ENCODE results near the gene PLA2G12A. TPM values are rescaled to one million over a fixed set of nuclear protein-coding genes. Genes with fewer than 3 reads are reported as not detected.

The PLA2G12A gene
- total and polyA plus RNA-seq, 9 of the 15 experiments (the other 6 are each of a cell fraction or from before 2014, with no cell fraction given), result 24.2 to 226 (median 80.5) TPM

- Histone ChIP-seq H3K4me1 (replicated peaks in 1 of 2; ENCODE audit: control insufficient read depth in 2 of 2, insufficient read depth in 2 of 2, low read length in 2 of 2) (peaks cover 12 to 22% of the 10 kb centered on the region in 2 experiments), H3K4me3 (no peak overlapping the region), H3K9me1 (ENCODE audit: control insufficient read depth, insufficient read depth, low read length) (no peaks in the 10 kb centered on the region), H3K36me3 (ENCODE audit: control insufficient read depth, insufficient read depth, low read length) (peaks cover 44% of the 10 kb centered on the region), H3K9ac (ENCODE audit: insufficient read depth in 1 of 2, low read depth in 2 of 2, low read length in 2 of 2) (no peak overlapping the region), H3K27me3 (ENCODE audit: control insufficient read depth in 2 of 2, insufficient read depth in 2 of 2, low read length in 2 of 2) (no peaks in the 10 kb centered on the region), H3K9me3 (replicated peaks; ENCODE audit: control insufficient read depth, insufficient read depth, low read depth, low read length) (no peaks in the 10 kb centered on the region), H3K27ac (ENCODE audit: extremely low read depth, low read depth, low read length) (no peak overlapping the region), H2AFZ (ENCODE audit: low read depth, low read length) (no peak overlapping the region), H3K4me2 (ENCODE audit: insufficient read depth, low read length) (no peak overlapping the region), H4K20me1 (replicated peaks; ENCODE audit: control insufficient read depth, insufficient read depth, low read length) (no peaks in the 10 kb centered on the region; the same call in 1 of the 2 replicates), H3K79me2 (ENCODE audit: control insufficient read depth, insufficient read depth, low read length) (peaks cover 34% of the 10 kb centered on the region)
- DNase-seq (ENCODE audit: extremely low read depth in 1 of 4, low spot score in 3 of 4) (no peak), FAIRE-seq (no peak), ATAC-seq (no peak)
- WGBS (ENCODE audit: insufficient coverage, low coverage, missing lambda C conversion rate), result 93% methylated on average over 1 of the region's 1 CpG
- ChIA-PET POLR2A (no interaction called here), CTCF (ENCODE audit: low intra/inter-chr PET ratio) (no interaction called here)
- no peak for TF ChIP-seq ZBTB7A (IDR thresholded peaks at IDR 0.05; ENCODE audit: borderline replicate concordance, control insufficient read depth, low read depth, low read length)
- no peak for TF ChIP-seq EP400 (IDR thresholded peaks at IDR 0.05)
- no peak for TF ChIP-seq NKRF (IDR thresholded peaks at IDR 0.05; ENCODE audit: borderline replicate concordance)
- no peak for TF ChIP-seq CBX5 (IDR thresholded peaks at IDR 0.05; ENCODE audit: borderline replicate concordance, low read depth)
- no peak for TF ChIP-seq CHD1 (IDR thresholded peaks at IDR 0.05; ENCODE audit: low read length)
- no peak for TF ChIP-seq CREM (IDR thresholded peaks at IDR 0.05; ENCODE audit: low read depth)
- TF ChIP-seq ZNF707 (CRISPR knock-in tag; conservative IDR thresholded peaks at IDR 0.05), result no peak
- no peak for TF ChIP-seq FOXA1 (IDR thresholded peaks at IDR 0.05; ENCODE audit: borderline replicate concordance)
- no peak for TF ChIP-seq PKNOX1 (IDR thresholded peaks at IDR 0.05)
- TF ChIP-seq ZNF280B (CRISPR knock-in tag; IDR thresholded peaks at IDR 0.05), result no peak
- TF ChIP-seq MCM2 (IDR thresholded peaks at IDR 0.05; ENCODE audit: low read depth), result no peak
- TF ChIP-seq BHLHE40 (IDR thresholded peaks at IDR 0.05; ENCODE audit: low read length), result no peak
- no peak for TF ChIP-seq U2AF2 (optimal IDR thresholded peaks at IDR 0.05; ENCODE audit: low read depth, low read length)
- no peak for TF ChIP-seq ZC3H4 (CRISPR knock-in tag; IDR thresholded peaks at IDR 0.05; ENCODE audit: borderline replicate concordance)
- TF ChIP-seq NBN (IDR thresholded peaks at IDR 0.05; ENCODE audit: low read depth), result no peak
- no peak for TF ChIP-seq MBD2 (IDR thresholded peaks at IDR 0.05; ENCODE audit: borderline replicate concordance, low read depth)
- TF ChIP-seq ZNF133 (CRISPR knock-in tag; IDR thresholded peaks at IDR 0.05), result no peak
- TF ChIP-seq GTF3C2 (IDR thresholded peaks at IDR 0.05; ENCODE audit: borderline replicate concordance, extremely low read depth, insufficient read length), result no peak
- intact Hi-C loops (cut with micrococcal nuclease) (no loop called here), in situ Hi-C loops (cut with MboI) (no loop called here)
- BruUV-seq (replicated peaks), result no TSS peak
These were observed 31.2 kb downstream of the PLA2G12A start for GRCh38 chr4:109698656-109699055.

All from K562 (cell line).